Kidney capillary endothelial cell (primary cell): ENCODE results near the gene ZNF536.

ENCODE experiments used
- DNase-seq: peaks from one replicate; pipeline ENCODE4 v3.0.0-alpha.2; 2018; ENCODE audit warnings: low spot score

Gene ZNF536

GRCh38 chr19:30364866-30365800 is 7.1 kb upstream of the ZNF536 start:
- DNase-seq = no peak

- no peak for DNase-seq
Observed at GRCh38 chr19:30366282-30366681, 5.9 kb upstream of the ZNF536 start.

GRCh38 chr19:30367006-30367405 is 5.2 kb upstream of the ZNF536 start:
- DNase-seq = no peak

GRCh38 chr19:30367421-30367820 is 4.8 kb upstream of the ZNF536 start:
- DNase-seq = no peak

GRCh38 chr19:30369833-30370232 is 2.4 kb upstream of the ZNF536 start:
- no peak for DNase-seq

- no peak for DNase-seq
Observed at GRCh38 chr19:30371161-30371836, 885 bp upstream of the ZNF536 start.

GRCh38 chr19:30373593-30373992 is 1.4 kb downstream of the ZNF536 start:
- DNase-seq = no peak

GRCh38 chr19:30374539-30374864 is 2.3 kb downstream of the ZNF536 start:
- no peak for DNase-seq

GRCh38 chr19:30374865-30375552 is 2.8 kb downstream of the ZNF536 start:
- DNase-seq = no peak

- DNase-seq = no peak
Observed at GRCh38 chr19:30375553-30376031, 3.4 kb downstream of the ZNF536 start.

GRCh38 chr19:30376272-30376671 is 4.1 kb downstream of the ZNF536 start:
- DNase-seq = no peak

GRCh38 chr19:30376826-30377425 is 4.7 kb downstream of the ZNF536 start:
- no peak for DNase-seq

- no peak for DNase-seq
Observed at GRCh38 chr19:30378701-30379100, 6.5 kb downstream of the ZNF536 start.

- no peak for DNase-seq
Observed at GRCh38 chr19:30379841-30380610, 7.8 kb downstream of the ZNF536 start.

GRCh38 chr19:30381366-30381765 is 9.2 kb downstream of the ZNF536 start:
- no peak for DNase-seq

- DNase-seq = no peak
Observed at GRCh38 chr19:30385174-30385573, 13.0 kb downstream of the ZNF536 start.

- no peak for DNase-seq
Observed at GRCh38 chr19:30385666-30386065, 13.5 kb downstream of the ZNF536 start.

- DNase-seq = no peak
Observed at GRCh38 chr19:30386551-30387143, 14.5 kb downstream of the ZNF536 start.

GRCh38 chr19:30387311-30388115 is 15.3 kb downstream of the ZNF536 start:
- DNase-seq = no peak

GRCh38 chr19:30388327-30388726 is 16.1 kb downstream of the ZNF536 start:
- DNase-seq = no peak
